Neural cell (in vitro differentiated cells): ENCODE measurements around the gene PARP8.

Source experiments
- CTCF ChIP-seq: fragments of 450-650 bp; IDR thresholded peaks from 2 replicates; pipeline ENCODE4 v1.5.1; 2014; ENCODE audit warnings: antibody characterized with exemption, mild to moderate bottlenecking, moderate library complexity; ENCODE audit not compliant: poor library complexity, severe bottlenecking
- EP300 ChIP-seq: fragments of 450-650 bp; conservative IDR thresholded peaks from 2 replicates; pipeline ENCODE4 v1.6.1; 2014; ENCODE audit warnings: antibody characterized with exemption, mild to moderate bottlenecking, moderate library complexity; ENCODE audit not compliant: poor library complexity, severe bottlenecking
- EZH2 ChIP-seq: fragments of 200-600, 300-800 bp; shearing (Covaris generic), sonication (generic); IDR thresholded peaks from 2 replicates; pipeline ENCODE4 v1.6.1; 2014; ENCODE audit warnings: antibody characterized with exemption, low read length, borderline replicate concordance, mild to moderate bottlenecking; ENCODE audit not compliant: insufficient read depth, poor library complexity, severe bottlenecking
- POLR2AphosphoS5 ChIP-seq: IDR thresholded peaks from 2 replicates; pipeline ENCODE4 v1.6.1; 2012
- RAD21 ChIP-seq: fragments of 450-650 bp; conservative IDR thresholded peaks from 2 replicates; pipeline ENCODE4 v1.6.1; 2014; ENCODE audit warnings: antibody characterized with exemption, mild to moderate bottlenecking, moderate library complexity
- REST ChIP-seq: IDR thresholded peaks from 2 replicates; pipeline ENCODE4 v1.6.1; 2012; ENCODE audit warnings: borderline replicate concordance
- SMC3 ChIP-seq: fragments of 450-650 bp; conservative IDR thresholded peaks from 2 replicates; pipeline ENCODE4 v1.6.1; 2014; ENCODE audit warnings: antibody characterized with exemption, mild to moderate bottlenecking, moderate library complexity; ENCODE audit not compliant: poor library complexity
- TAF1 ChIP-seq: IDR thresholded peaks from 2 replicates; pipeline ENCODE4 v1.6.1; 2012; ENCODE audit warnings: low read depth

GRCh38 chr5:50800410-50800809 is 134.0 kb downstream of the PARP8 start:
- no peak for TF ChIP-seq RAD21
- TF ChIP-seq CTCF: no peak
- TF ChIP-seq EZH2: no peak
- no peak for TF ChIP-seq POLR2AphosphoS5
- TF ChIP-seq SMC3: no peak
- no peak for TF ChIP-seq REST
- TF ChIP-seq EP300: no peak
- no peak for TF ChIP-seq TAF1
